GM18870 (cell line): ENCODE measurements around the gene TAP2.

ENCODE experiments used
- ATAC-seq: cut with Tn5 transposase; IDR thresholded peaks from one replicate; pipeline ENCODE4 v1.9.1; 2021; ENCODE audit warnings: moderate library complexity; ENCODE audit not compliant: unreplicated experiment

Gene TAP2

DNA sequence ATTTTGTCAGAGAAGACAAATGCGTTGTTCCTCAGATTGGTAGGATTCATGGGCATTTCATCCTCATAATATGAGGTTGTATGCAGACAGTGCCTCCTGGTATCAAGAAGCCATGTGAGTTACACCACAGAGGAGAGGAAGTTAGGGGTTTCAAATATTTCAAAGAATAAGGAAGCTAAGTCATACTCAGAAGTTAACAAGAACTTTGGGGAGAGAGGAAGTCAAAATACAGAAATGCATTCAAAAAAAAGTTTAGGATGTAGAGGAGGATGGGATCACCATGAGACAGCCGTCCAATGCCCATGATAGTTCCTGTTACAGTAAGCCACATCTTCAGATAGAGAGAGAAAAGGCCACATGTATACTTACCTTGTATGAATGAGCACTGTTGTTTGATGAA lies 44.0 kb downstream of the TAP2 start:
- ATAC-seq: no peak

DNA sequence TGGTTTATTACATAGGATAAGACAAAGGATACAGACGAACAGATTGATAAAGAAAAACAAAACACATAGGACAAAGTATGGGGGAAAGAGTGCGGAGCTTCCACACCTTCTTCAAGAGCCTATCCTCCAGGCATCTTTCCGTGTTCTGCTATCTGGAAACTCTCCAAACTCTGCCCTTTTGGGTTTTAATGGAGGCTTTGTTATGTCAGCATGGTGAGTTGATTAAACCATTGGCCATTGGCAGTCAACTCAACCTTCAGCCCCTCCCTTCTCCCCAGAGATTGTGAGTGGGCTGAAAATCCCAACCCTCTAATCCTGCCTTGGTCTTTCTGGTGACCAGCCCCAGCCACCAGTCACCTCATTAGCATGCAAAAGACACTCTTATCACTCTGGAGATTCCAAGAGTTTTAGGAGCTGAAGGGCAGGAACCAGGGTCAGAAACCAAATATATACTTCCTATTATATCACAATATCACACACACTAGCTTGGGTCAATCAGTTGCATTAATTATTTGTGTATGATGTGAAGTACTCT lies 45.6 kb downstream of the TAP2 start:
- no peak for ATAC-seq

- no peak for ATAC-seq
Observed at GRCh38 chr6:32790306-32790705, 48.2 kb downstream of the TAP2 start.
